B cell (primary cell): Measurements from ENCODE around the gene EEF1AKMT3. TPM values are rescaled to one million over a fixed set of nuclear protein-coding genes. Genes with fewer than 3 reads are reported as not detected.
A peak's percentile ranks its signal among the peaks of the same experiment; 100 is the strongest.

Source experiments
- ATAC-seq: fragments of 200-7000 bp; cut with Tn5 transposase; one replicate; pipeline ENCODE4 v1.10.0; 2021; ENCODE audit warnings: low read depth, mild to moderate bottlenecking, moderate number of reproducible peaks, moderate library complexity
- CTCF ChIA-PET: fragments of 350-600 bp; sonication (Branson Sonifier 250); formaldehyde crosslinking; loops from one replicate; lab custom pipeline; 2021; ENCODE audit warnings: antibody characterized with exemption, inconsistent platforms; lab: Charles Lee
- POLR2A ChIA-PET: fragments of 350-600 bp; sonication (Branson Sonifier 250); formaldehyde crosslinking; loops from one replicate; lab custom pipeline; 2021; ENCODE audit warnings: antibody characterized with exemption; lab: Charles Lee
- DNase-seq: peaks from one replicate; pipeline ENCODE4 v3.0.0; 2013
- H2AFZ ChIP-seq: 2 replicates; pipeline ENCODE4 v1.6.1; 2012; ENCODE audit warnings: mild to moderate bottlenecking, low read depth, low read length; ENCODE audit not compliant: insufficient read depth, poor library complexity, severe bottlenecking
- H3K27ac ChIP-seq, 2 donors: 1 replicate in 1 of 2; 2 replicates in 1 of 2; pipeline ENCODE4 v1.5.1; 2012 to 2013; ENCODE audit warnings: low read length in 2 of 2, mild to moderate bottlenecking in 2 of 2, moderate library complexity in 1 of 2
- H3K27me3 ChIP-seq, 4 experiments: fragments of 200-600 bp in 1 of 4; sonication (generic) in 1 of 4; replicated peaks in 1 of 4; 1 replicate in 2 of 4; 2 replicates in 2 of 4; pipeline versions ENCODE4 v1.6.1 to v1.7.0; 2013 to 2016; ENCODE audit warnings: low read length in 3 of 4, mild to moderate bottlenecking in 2 of 4, mixed read lengths in 1 of 4, moderate library complexity in 1 of 4; ENCODE audit not compliant: insufficient read depth in 4 of 4, control insufficient read depth in 3 of 4; ENCODE audit errors: control extremely low read depth in 1 of 4
- H3K36me3 ChIP-seq, 2 experiments: replicated peaks in 1 of 2; 1 replicate in 1 of 2; 2 replicates in 1 of 2; pipeline versions ENCODE4 v1.6.1 to v1.7.1; 2013; ENCODE audit warnings: low read length in 1 of 2; ENCODE audit not compliant: insufficient read depth in 2 of 2, control insufficient read depth in 1 of 2; ENCODE audit errors: control extremely low read depth in 1 of 2, extremely low read depth in 1 of 2
- H3K4me1 ChIP-seq, 2 donors: fragments of 200-600 bp in 1 of 2; sonication (generic) in 1 of 2; 1 replicate in 1 of 2; 2 replicates in 1 of 2; pipeline versions ENCODE4 v1.5.1 to v1.6.1; 2013 to 2017; ENCODE audit warnings: low read length in 2 of 2; ENCODE audit not compliant: control insufficient read depth in 2 of 2, insufficient read depth in 2 of 2
- H3K4me2 ChIP-seq: replicated peaks from 2 replicates; pipeline ENCODE3; 2012; ENCODE audit warnings: mild to moderate bottlenecking, low read depth, low read length; ENCODE audit not compliant: poor library complexity, severe bottlenecking
- H3K4me3 ChIP-seq, 5 experiments: fragments of 200-600 bp in 1 of 5; sonication (generic) in 1 of 5; 1 replicate in 3 of 5; 2 replicates in 2 of 5; pipeline versions ENCODE4 v1.5.1 to v1.7.0; 2011 to 2016; ENCODE audit warnings: low read length in 4 of 5, mild to moderate bottlenecking in 4 of 5, low read depth in 2 of 5, control low read depth in 1 of 5, moderate library complexity in 1 of 5; ENCODE audit not compliant: insufficient read depth in 1 of 5; ENCODE audit errors: control extremely low read depth in 1 of 5, extremely low read depth in 1 of 5
- H3K79me2 ChIP-seq: fragments of 200-600 bp; sonication (generic); one replicate; pipeline ENCODE4 v1.6.0; 2016; ENCODE audit warnings: low read length; ENCODE audit not compliant: control insufficient read depth, insufficient read depth
- H3K9ac ChIP-seq: fragments of 200-600 bp; sonication (generic); 2 replicates; pipeline ENCODE4 v1.6.1; 2017; ENCODE audit warnings: mild to moderate bottlenecking, low read length, moderate library complexity
- H3K9me3 ChIP-seq, 3 donors: one replicate each; pipeline versions ENCODE4 v1.6.1 to v1.7.1; 2013; ENCODE audit warnings: low read length in 2 of 3; ENCODE audit not compliant: control insufficient read depth in 2 of 3, insufficient read depth in 1 of 3; ENCODE audit errors: control extremely low read depth in 1 of 3
- H4K20me1 ChIP-seq: 2 replicates; pipeline ENCODE4 v1.6.0; 2012; ENCODE audit warnings: mild to moderate bottlenecking, low read length; ENCODE audit not compliant: insufficient read depth, control insufficient read depth, poor library complexity, severe bottlenecking
- H3K27ac Mint-ChIP-seq: one replicate; pipeline ENCODE4 v1.8.0; 2021; ENCODE audit warnings: mixed read lengths
- H3K27me3 Mint-ChIP-seq: one replicate; pipeline ENCODE4 v1.8.0; 2021; ENCODE audit warnings: mixed read lengths
- H3K4me1 Mint-ChIP-seq: one replicate; pipeline ENCODE4 v1.8.0; 2021; ENCODE audit warnings: mixed read lengths
- H3K4me3 Mint-ChIP-seq: one replicate; pipeline ENCODE4 v1.8.0; 2021; ENCODE audit warnings: mixed read lengths
- H3K9me3 Mint-ChIP-seq: one replicate; pipeline ENCODE4 v1.8.0; 2022; ENCODE audit warnings: mixed read lengths; ENCODE audit not compliant: insufficient read depth
- EZH2 ChIP-seq: IDR thresholded peaks from 2 replicates; pipeline ENCODE4 v1.6.1; 2012; ENCODE audit warnings: borderline replicate concordance, low read depth, mild to moderate bottlenecking, moderate library complexity, low read length; ENCODE audit not compliant: insufficient read depth, poor library complexity, severe bottlenecking
- WGBS: methylation state at CpG from one replicate; pipeline ENCODE4 v1.1.5; 2013; ENCODE audit warnings: missing lambda C conversion rate; ENCODE audit not compliant: insufficient coverage; 5-methylcytosine and 5-hydroxymethylcytosine counted together
- intact Hi-C: fragments of 100-400 bp; cut with micrococcal nuclease; formaldehyde crosslinking; loops from one replicate; pipeline ENCODE4 v1.10.0; 2022
- polyA plus RNA-seq: library from polyadenylated mRNA; depleted of rRNA; stranded (reverse); fragments of >200 nt; gene quantifications from 2 replicates; pipeline ENCODE4 v1.2.3, GENCODE V29; 2012
- total RNA-seq, 2 donors: library from RNA; stranded (reverse); fragments of 120-200 nt in 1 of 2; gene quantifications; 1 replicate in 1 of 2; 2 replicates in 1 of 2; pipeline versions ENCODE4 v1.2.3 to v1.2.4, GENCODE V29; 2013 to 2022
- TF ChIP-seq, protein P1 (sequence below): fragments of 200-600 bp; IDR thresholded peaks from one replicate; pipeline ENCODE4 v1.8.0; 2022; ENCODE audit warnings: antibody characterized with exemption, mild to moderate bottlenecking

Gene EEF1AKMT3
- total and polyA plus RNA-seq, 2 donors (not counting 1 experiment from before 2014, with no cell fraction given): 0.89 to 1.3 TPM

DNA sequence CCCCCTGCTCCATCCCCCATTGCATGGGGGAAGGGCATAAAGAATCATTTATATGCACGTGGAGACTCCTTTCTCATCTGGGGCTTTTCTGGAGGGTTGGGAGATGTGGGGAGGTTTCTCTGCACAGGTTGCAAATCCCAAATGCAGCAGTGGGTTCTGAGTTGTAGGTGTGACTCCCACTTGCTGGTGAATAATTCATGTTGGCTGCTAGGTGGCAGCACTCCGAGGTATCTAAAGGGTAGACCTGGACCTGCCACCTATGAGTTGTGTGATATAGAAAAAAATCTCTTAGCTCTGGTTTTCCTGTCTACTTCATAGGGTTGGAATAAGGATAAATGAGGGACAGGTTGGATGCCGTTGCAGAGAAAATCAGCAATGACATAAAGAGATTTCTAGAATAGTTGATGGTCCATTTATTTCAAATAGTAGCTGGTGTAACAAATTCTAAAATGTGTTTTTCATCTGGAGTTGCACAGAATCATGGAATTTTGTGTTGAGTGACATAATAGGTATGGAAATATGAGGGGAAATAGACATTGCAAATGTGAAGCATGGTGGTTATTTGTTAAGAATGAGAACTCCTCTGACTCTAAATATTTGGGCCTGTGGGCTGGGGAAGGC lies 12.9 kb upstream of the EEF1AKMT3 start:
- peaks cover 1 to 41% of the 10 kb centered on the region in 2 experiments for H3K36me3 ChIP-seq
- intact Hi-C loops: loop anchor here (5.0 to 10.0 kb wide), 5 partner anchors 73 to 675 kb away; partner anchors contain the start of genes CTDSP2, GLI1, INHBE and MARS1
- no peak overlapping the region for H3K4me3 Mint-ChIP-seq

More for the DNA sequence above, 12.9 kb upstream of the EEF1AKMT3 start:
- H4K20me1 ChIP-seq: peaks cover 75% of the 10 kb centered on the region
- WGBS: 50% methylated on average over 2 of the region's 3 CpGs
- no peak overlapping the region for H2AFZ ChIP-seq
- Mint-ChIP-seq H3K27me3 (peaks cover 7% of the 10 kb centered on the region), H3K4me1 (peaks cover 40% of the 10 kb centered on the region), H3K27ac (no peak overlapping the region), H3K9me3 (no peaks in the 10 kb centered on the region)
- no peak for TF ChIP-seq EZH2
- TF ChIP-seq, protein P1, sequence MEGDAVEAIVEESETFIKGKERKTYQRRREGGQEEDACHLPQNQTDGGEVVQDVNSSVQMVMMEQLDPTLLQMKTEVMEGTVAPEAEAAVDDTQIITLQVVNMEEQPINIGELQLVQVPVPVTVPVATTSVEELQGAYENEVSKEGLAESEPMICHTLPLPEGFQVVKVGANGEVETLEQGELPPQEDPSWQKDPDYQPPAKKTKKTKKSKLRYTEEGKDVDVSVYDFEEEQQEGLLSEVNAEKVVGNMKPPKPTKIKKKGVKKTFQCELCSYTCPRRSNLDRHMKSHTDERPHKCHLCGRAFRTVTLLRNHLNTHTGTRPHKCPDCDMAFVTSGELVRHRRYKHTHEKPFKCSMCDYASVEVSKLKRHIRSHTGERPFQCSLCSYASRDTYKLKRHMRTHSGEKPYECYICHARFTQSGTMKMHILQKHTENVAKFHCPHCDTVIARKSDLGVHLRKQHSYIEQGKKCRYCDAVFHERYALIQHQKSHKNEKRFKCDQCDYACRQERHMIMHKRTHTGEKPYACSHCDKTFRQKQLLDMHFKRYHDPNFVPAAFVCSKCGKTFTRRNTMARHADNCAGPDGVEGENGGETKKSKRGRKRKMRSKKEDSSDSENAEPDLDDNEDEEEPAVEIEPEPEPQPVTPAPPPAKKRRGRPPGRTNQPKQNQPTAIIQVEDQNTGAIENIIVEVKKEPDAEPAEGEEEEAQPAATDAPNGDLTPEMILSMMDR: peak; percentile 71
- DNase-seq (peak; percentile 56), ATAC-seq (no peak)
- H3K27ac ChIP-seq: no peak overlapping the region
- no peak overlapping the region for H3K4me2 ChIP-seq
- no peak overlapping the region for H3K9ac ChIP-seq
- H3K79me2 ChIP-seq: peaks cover 56% of the 10 kb centered on the region
- ChIA-PET CTCF (interaction anchor here (0.7 to 2.1 kb wide), 13 partner anchors 8 to 145 kb away, joined by 3 to 9 read pairs (median 5); partner anchors contain the start of genes EEF1AKMT3 and METTL1), POLR2A (interaction anchor here (0.5 to 1.6 kb wide), 2 partner anchors 13 to 15 kb away, joined by 4 to 5 read pairs; partner anchors contain the start of genes EEF1AKMT3 and METTL1)
- no peaks in the 10 kb centered on the region for H3K9me3 ChIP-seq
- no peak overlapping the region for H3K4me3 ChIP-seq
- H3K4me1 ChIP-seq: peaks cover 18 to 35% of the 10 kb centered on the region in 2 donors
- peaks cover 0 to 6% (median 2%) of the 10 kb centered on the region in 4 experiments for H3K27me3 ChIP-seq
